ENCODE measurements around the gene SLC2A4RG.

The SLC2A4RG gene

DNA sequence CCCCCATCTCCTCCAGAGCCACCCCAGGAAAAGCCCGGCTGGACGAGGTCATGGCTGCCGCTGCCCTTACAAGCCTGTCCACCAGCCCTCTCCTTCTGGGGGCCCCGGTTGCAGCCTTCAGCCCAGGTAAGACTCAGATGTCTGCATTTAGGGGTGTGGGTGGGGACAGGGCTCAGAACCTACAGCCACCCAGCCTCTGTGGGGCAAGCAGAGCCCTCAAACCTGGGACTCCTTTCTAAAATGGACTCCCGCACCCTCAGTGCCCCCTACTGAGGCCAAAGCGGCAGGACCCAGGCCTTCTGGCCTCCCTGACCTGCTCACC lies 1.7 kb downstream of the SLC2A4RG start:
- DNase-seq (ENCODE audit: low read depth): no peak

DNA sequence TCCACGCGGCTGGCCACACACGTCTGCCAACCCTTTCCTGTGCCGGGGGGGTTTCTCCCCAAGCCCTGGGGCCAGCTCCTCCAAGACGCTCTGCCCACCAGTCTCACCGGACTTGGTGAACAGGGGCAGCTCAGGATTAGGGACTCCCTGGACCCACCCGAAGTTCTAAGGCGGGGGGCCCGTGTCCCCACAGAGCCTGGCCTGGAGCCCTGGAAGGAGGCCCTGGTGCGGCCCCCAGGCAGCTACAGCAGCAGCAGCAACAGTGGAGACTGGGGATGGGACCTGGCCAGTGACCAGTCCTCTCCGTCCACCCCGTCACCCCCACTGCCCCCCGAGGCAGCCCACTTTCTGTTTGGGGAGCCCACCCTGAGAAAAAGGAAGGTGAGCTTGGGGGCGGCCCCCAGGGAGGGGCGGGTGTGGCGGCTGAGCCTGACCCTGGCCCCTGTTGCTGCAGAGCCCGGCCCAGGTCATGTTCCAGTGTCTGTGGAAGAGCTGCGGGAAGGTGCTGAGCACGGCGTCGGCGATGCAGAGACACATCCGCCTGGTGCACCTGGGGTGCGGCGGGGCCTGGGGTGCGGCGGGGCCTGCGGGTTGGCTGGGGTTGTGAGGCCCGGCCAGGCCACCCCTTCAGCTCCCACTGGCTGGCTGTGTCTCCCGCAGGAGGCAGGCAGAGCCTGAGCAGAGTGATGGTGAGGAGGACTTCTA lies 2.3 kb downstream of the SLC2A4RG start:
- no peak for DNase-seq (ENCODE audit: low read depth)

DNA sequence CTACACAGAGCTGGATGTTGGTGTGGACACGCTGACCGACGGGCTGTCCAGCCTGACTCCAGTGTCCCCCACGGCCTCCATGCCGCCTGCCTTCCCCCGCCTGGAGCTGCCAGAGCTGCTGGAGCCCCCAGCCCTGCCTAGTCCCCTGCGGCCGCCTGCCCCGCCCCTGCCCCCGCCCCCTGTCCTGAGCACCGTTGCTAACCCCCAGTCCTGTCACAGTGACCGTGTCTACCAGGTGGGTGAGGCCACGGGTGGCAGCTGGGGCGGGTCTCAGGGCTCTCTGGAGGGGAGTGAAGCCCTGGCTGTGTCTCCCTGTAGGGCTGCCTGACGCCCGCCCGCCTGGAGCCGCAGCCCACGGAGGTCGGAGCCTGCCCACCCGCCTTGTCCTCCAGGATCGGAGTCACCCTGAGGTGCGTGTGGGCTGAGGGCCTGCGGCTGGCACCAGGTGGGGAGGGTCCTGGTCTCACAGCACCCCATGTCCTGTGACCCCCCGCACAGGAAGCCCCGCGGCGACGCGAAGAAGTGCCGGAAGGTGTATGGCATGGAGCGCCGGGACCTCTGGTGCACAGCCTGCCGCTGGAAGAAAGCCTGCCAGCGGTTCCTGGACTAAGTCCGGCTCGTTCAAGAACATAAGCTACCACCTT lies 2.9 kb downstream of the SLC2A4RG start:
- DNase-seq (ENCODE audit: low read depth): no peak

DNA sequence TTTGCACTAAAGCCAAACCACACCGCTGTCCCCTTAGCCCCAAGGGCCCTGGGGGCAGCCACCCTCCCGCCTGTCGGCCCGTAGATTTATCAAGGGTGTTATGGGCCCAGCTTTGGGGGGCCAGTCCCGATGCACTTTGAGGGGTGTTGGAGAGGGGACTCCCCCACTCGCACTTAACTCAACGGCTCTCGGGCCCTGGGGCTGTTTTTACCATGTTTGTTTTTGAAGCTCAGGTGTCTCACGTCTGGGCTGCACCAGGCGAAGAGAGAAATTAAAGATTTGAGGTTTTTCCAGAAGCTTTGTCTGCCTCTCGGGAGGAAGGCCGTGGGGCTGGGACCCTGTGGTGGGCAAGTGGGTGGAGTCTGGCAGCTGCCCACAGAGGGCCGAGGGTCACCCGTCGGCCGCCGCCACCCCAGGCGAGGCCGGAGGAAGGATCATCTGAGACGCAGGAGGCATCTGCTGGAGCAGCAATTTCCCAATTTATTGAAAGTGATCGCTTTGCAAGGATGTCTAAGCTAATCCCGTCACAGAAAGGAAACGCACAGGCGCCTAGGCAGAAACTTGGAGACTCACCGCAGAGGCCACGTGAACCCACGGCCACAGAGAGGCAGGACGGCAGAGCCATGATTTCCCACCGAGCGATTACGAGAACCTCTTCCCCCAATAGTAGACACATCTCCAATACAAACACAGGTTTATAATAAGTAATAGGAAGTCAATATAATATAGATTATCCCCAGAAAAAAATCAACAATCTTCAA lies 3.8 kb downstream of the SLC2A4RG start:
- DNase-seq (ENCODE audit: low read depth): no peak

DNA sequence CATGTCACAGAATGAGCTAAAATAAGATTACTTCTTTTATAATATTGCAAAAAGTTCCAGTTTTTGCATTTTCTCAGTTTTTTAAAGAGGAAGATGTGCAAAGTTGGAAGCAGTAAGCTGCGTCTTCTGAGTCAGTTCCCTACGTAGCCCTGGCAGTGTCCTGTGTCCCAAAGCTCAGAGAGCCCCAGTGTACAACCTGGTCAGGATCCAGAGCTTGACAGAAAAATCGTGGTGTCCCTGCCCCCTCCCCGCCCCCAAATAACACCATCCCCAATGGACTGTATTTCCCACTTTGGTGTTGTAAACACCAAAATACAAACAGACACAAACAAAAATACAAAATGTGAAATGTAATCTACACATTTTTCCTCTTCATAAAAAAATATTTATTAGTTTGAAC lies 4.6 kb downstream of the SLC2A4RG start:
- no peak for DNase-seq (ENCODE audit: low read depth)

DNA sequence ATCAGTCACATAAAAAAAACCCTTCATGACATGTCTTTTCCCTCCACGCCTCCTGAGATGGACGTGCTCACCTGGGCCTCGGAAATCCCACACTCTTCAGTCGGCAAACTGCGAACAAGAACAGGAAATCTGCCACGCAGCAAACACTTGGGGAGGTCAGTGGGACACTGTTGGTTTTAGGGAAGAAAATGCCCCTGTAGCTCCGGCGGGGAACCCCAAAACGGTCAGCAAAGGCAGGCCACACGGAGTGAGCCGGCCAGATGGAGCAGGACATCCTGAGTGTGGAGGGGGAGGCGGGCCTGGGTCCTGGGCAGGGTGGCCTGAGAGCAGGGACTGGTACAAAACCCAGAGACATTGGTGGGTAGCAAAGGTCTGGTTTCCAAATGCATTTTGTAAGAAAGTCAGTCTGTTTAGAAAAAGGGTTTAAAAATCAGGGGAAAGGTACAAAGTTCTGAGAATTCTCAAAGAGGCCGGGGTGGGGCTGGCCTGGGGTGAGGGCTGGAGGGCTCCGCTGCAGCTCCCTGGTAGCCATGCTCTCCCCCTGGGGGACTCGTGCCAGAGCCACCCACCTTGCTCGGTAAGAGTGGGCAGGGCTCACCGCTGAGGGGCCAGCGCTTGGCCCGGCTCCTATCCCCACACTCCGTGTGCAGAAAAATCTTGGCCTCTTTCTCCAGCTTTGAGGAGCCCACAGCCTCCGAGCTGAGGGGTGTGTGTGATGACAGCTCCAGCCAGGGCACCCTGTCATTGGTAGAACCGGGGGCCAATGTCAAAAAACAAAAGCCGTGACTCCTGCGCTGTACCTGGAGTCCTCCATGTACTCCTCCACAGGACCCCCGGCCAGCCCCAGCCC lies 5.2 kb downstream of the SLC2A4RG start:
- DNase-seq (ENCODE audit: low read depth): no peak

DNA sequence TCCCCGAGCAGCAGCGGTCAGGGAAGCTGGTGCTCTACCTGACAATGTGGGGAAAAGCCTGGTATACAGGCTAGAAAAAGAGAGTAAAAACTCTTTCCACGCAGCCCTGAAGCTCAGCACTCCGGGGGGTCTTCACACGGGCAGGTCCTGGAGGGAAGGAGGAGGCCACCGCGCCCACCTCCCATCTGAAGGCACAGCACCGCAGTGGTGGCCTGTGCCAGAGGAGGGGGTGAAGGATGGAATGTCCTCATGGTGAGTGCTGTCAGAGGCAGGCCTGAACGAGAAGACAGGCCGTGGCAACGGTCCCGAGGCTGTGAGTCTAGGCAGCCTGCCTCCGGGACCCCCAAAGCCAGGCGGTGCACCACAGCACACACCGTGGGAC lies 5.8 kb downstream of the SLC2A4RG start:
- no peak for DNase-seq (ENCODE audit: low read depth)

DNA sequence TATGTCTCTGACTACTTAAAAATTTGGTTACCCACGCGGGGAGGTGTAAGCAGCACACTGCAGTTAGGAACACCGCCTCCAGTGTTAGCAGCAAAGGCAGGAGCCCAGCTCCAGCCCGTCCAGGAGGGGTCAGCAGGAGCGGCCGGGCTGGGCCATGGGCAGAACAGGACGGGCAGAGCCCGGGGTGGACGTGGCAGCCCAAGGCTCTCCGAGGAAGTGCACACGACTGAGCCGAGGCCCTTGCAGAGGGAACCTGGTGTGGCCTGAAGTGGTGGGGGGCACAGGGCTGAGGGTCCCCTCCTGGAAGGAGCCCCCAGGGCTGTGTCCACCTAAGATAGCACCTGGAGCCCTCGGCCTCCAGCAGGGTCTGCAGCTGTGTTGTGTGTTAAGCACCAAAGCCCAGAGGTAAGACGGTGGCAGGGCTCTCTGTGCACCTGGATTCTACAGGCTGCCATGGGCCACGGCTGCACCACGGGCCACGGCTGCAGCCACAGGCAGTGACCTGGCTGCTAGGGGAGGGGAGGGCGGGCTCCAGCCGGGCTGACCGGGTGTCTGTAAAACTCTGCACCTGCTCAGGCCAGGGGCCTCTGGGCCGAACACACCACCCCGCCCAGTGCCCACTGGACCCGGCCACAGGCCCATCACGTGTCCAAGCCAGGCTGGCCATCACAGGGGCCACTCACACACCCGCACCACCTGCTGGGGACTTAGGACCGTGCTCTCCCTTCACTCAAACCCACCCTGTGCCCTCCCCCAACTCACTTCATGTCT lies 6.6 kb downstream of the SLC2A4RG start:
- DNase-seq (ENCODE audit: low read depth): no peak

DNA sequence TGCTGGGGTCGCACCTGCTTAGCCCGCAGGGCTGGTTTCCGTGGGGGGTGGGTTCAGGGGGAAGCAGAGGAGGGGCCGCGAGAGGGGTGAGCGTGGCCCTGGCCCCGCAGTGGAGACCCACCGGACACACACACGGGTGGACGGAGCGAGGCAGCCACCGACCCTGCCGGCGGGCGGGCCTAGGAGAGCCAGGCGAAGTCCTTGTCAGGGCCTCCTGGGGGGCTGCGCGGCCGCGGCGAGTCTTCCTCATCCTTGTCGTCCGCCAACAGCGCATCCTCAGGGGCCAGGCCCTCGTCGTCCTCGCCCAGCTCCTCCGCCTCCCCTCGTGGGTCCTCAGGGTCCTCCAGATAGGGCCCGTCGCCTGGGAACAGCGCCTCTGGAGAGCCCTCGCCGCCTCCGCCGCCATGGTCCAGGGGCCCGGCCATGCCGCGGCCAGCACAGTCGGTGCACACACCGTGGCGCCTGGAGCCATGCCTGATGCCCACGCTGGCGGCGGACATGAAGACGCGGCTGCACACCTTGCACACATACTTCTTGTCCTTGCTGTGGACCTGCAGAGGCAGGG lies 7.3 kb downstream of the SLC2A4RG start:
- DNase-seq (ENCODE audit: low read depth): no peak

DNA sequence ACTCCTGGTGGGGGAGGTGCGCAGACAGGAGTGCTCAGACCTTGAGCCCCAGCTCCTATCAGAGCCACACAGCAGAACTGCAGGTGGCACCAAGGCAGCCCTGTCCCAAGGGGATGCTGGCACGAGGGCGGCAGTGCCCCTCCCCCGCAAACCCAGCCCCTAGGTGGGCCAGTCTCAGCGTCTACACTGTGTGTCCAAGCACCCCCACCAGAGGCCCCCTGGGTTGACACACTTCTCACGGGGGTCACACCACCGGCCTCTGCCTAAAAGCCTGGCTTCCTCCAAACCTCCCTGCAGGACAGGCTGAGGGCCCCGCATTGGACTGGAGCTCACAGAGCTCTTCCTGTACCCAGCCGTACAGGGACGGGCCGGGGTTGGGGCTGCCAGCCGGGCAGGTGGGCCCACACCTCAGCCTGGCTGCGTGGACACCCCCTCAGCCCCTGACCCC lies 8.1 kb downstream of the SLC2A4RG start:
- DNase-seq (ENCODE audit: low read depth): no peak

DNA sequence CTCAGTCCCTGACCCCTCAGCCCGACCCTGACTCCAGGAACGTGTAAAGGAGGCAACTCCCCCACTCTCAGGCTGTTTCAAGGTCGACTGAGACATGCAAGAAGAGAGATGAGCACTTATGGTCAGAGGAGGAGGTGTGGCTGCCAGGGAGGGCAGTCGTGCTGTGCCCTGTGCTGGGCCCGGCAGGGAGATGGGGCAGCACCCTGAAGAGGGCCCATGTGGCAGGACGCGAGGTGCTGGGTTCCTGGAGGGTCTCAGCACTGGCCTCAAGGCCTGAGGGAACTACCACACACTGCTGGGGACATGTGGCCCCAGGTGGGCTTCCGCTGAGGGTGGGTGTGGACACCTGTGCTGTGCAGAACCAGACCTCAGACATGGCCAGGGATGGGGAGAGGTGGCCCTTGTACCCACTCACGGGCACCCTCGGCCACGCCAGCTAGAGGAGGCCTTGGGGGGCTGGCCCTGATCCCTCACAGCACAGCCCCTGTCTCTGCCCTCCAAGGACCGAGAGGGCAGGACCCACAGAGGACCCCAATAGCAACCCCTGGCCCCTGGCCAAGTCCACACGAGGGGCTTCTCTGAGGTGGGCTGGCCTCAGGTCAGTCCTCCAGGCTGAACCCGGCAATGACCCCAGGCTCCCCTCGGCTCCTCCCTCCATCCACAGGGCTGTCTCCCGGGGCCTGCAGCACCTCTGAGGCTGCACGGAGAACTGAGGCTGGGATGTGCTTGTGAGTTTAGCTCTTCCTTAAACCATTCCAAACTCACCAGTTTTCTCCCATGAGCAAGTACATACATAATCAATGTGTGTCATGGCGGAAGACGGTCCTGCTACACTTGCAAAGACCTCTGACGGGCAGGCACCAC lies 8.7 kb downstream of the SLC2A4RG start:
- no peak for DNase-seq (ENCODE audit: low read depth)

DNA sequence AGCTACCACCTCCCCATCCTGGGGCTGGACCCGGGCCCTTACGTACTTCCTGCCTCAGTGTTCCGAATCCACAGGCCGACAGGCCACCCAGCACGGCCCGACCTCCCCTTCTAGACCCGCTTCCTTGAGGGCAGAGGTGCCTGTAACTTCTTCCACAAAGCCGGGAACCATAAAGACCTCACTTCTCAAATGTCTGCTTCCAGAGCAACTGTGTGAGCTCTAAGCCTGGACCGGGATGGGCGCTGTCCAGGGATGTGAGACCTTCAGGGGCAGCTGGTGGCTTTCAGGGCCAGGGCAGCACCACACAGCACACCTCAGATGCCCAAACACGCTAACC lies 9.3 kb downstream of the SLC2A4RG start:
- DNase-seq (ENCODE audit: low read depth): no peak

DNA sequence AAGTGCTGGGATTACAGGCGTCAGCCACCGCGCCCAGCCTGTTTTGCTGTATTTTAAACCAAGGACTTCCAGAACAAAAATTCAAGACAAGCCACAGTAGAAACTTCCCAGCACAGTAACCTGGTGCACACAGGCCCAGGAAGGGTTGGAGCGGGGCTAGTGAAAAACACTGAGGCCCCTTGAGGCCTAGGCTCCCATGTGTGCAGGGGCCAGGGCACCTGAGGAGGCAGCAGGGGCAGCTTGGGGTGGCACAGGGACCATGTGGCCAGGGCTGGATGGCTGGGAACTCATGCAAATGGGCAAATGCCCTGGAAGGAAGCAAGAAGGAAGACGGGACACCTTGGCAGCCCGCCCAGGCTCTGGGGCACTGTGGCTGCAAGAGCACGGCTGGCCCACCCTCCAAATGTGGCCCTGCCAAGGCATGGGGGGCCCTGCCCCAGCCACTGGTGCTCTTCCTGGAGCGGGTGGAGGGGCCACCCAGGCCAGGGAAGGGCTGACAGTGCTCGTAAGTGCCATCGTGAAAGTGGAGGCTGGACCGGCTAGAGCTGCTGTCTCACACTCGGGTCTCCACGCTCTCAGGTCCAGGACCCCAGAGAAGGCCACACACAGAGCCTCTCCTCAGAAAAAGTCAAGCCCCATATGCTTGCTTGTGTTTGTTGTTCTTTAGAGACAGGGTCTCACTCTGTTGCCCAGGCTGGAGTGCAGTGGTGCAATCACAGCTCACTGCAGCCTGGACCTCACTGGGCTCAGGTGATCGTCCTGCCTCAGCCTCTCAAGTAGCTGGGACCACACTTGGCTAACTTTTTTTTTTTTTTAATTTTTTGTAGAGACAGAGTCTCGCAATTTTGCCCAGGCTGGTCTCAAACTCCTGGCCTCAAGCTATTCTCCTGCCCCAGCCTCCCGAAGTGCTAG lies 10.3 kb downstream of the SLC2A4RG start:
- DNase-seq (ENCODE audit: low read depth): no peak

DNA sequence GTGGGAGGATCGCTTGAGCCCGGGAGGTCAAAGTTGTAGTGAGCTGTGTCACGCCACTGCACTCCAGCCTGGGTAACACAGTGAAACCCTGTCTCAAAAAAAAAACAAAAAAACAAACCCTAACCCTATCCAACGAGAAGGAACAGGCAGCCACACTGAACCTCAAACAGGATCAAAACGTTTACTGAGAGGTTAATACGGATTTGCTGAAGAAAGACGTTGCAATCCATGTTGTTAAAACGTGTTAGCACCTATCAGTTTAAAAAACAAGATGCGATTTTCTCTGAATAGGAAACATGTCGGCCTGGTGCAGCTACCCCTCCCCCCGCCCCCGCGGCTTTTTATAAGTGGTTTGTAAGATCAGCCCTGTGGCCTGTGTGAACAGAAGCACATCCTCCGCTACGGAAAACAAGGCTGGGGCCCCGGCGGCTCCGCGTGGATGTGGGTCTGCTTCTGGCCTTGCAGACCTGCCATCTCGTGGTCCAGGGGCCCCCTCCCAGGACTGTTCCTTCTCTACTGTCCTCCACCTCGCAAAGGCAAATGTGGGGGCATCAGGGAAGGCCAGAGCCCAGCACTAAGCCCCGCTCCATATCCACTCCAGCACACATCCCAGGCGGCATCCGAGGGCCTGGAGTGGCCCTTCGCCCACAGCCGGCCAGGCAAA lies 11.4 kb downstream of the SLC2A4RG start:
- no peak for DNase-seq (ENCODE audit: low read depth)

DNA sequence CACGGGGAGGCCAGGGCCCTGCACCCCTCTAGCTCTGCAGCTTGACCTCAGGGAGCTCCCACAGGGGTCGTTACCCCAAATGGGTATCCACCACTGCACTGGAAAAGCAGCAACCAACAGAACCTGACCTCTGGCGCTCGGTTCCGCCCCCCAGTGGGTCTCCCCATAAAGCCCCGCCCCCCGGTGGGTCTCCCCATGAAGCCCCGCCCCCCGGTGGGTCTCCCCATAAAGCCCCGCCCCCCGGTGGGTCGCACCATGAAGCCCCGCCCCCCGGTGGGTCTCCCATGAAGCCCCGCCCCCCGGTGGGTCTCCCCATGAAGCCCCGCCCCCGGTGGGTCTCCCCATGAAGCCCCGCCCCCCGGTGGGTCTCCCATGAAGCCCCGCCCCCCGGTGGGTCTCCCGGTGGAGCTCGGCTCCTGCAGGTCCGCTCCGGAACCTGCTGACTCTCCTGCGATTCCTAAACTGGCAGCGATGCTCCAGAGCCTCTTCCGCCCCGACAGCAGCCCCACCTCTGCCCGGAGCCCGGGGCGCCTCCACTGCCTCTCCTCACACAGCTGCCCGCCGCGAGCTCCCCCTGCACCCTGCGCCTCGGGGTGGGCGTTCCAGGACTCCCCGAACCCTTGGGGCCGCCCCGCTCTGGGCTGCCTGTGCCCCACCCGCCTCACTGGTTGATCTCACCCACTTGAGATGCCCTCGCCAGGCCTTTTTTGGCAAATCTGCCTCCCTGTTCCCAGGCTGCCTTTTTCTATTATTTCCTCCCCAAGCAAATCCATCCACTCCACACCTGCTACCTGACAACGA lies 12.1 kb downstream of the SLC2A4RG start:
- DNase-seq (ENCODE audit: low read depth): no peak

DNA sequence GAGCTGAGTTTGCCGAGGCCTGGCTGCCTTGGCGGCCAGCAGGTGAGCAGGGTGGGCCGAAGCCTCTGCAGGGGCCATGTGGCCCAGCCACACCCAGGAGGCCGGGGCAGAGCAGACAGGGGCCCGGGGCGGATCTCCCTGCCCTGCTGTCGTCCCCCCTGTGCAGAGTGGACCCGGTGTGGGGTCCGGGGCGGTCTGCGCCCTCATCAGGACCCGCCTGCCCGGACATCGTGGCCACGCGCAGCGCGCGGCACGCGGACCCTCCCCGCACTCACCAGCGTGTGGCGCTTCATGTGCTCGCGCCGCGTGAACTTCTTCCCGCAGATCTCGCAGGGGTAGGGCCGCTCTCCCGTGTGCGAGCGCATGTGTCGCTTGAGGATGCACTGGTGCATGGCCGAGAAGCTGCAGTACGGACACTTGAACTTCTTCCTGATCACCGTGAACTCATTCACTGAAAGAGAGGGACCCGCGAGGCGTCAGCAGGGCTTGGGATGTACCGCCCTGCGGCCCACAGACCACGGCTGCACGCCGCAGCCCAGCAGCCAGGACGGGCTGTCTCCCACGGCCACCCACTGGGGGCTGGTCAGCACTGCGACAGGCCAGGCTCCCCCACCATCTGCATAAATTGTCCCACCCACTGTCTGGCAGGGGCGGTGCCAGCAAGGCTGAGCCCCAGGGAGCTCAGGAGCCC lies 13.0 kb downstream of the SLC2A4RG start:
- no peak for DNase-seq (ENCODE audit: low read depth)

DNA sequence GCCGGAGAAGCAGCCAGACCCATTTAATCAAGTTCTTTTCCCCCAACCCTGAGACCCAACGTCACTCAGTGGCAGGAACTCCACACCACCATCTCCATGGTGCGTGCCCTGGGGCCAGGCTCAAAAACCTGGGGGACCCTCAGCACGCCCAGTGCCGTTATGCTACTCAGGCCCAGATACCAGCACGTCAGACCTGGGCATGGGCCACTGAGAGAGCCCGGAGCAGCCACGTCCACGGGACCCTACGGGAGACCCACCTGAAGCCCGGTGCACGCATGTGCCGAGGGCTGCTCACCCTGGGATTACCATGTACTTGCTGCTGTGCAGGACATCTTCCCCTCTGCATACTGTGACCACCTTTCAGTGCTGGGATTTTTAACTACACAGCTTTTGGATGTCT lies 13.8 kb downstream of the SLC2A4RG start:
- DNase-seq (ENCODE audit: low read depth): no peak
